Bronchial epithelial cell (primary cell): ENCODE data around the gene ZBTB11. TPM values are rescaled to one million over a fixed set of nuclear protein-coding genes. Genes with fewer than 3 reads are reported as not detected.
"Not testable (repeated sequence)": the region's sequence is repeated elsewhere in the genome, so short reads cannot be mapped to it uniquely, and the experiment has no call there.

Experiments used
- DNase-seq: peaks from one replicate; pipeline ENCODE4 v3.0.0-alpha.2; 2010; ENCODE audit warnings: low read depth
- FAIRE-seq: peaks from 2 replicates; lab custom pipeline; 2011; peaks lifted over from hg19 to GRCh38; lab: Jason Lieb, UNC
- H3K27me3 ChIP-seq: 2 replicates; pipeline ENCODE4 v1.5.1; 2011; ENCODE audit warnings: low read length; ENCODE audit not compliant: control insufficient read depth, insufficient read depth
- H3K36me3 ChIP-seq: 2 replicates; pipeline ENCODE4 v1.5.1; 2011; ENCODE audit warnings: low read length; ENCODE audit not compliant: control insufficient read depth, insufficient read depth
- H3K4me3 ChIP-seq: 2 replicates; pipeline ENCODE4 v1.5.1; 2011; ENCODE audit warnings: mild to moderate bottlenecking, low read depth, low read length, control low read depth
- CTCF ChIP-seq: IDR thresholded peaks from 2 replicates; pipeline ENCODE4 v1.5.1; 2011; ENCODE audit warnings: mild to moderate bottlenecking, moderate library complexity, low read length, control low read depth, inconsistent platforms; ENCODE audit not compliant: insufficient read depth, severe bottlenecking
- total RNA-seq: library from RNA; depleted of rRNA; stranded (reverse); fragments of >200 nt; gene quantifications from 2 replicates; pipeline ENCODE4 v1.2.1, GENCODE V29; 2014

Gene ZBTB11
- total RNA-seq, 1 donor from 2014 or later = 34.2 TPM

DNA sequence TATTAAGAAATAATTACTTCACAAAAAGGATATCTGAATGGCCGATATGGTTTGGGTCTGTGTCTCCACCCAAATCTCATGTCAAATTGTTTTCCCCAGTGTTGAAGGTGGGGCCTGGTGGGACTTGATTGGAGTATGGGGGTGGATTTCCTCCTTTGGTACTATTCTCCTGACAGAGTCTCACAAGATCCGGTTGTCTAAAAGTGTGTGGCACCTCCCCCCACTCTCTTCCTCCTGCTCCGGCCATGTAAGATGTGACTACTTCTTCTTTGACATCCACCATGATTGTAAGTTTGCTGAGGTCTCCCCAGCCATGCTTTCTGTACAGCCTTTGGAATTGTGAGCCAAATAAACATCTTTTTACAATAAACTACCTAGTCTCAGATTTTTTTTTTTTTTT is 34.5 kb downstream of the ZBTB11 start:
- Histone ChIP-seq H3K36me3 (no peaks in the 10 kb centered on the region), H3K27me3 (no peaks in the 10 kb centered on the region), H3K4me3 (no peak overlapping the region)
- TF ChIP-seq CTCF = no peak
- DNase-seq (no peak), FAIRE-seq (no peak)

- not testable (repeated sequence) for DNase-seq, H3K27me3 ChIP-seq, FAIRE-seq, H3K4me3 ChIP-seq, H3K36me3 ChIP-seq
These were observed 35.4 kb downstream of the ZBTB11 start for GRCh38 chr3:101641397-101642115.

DNA sequence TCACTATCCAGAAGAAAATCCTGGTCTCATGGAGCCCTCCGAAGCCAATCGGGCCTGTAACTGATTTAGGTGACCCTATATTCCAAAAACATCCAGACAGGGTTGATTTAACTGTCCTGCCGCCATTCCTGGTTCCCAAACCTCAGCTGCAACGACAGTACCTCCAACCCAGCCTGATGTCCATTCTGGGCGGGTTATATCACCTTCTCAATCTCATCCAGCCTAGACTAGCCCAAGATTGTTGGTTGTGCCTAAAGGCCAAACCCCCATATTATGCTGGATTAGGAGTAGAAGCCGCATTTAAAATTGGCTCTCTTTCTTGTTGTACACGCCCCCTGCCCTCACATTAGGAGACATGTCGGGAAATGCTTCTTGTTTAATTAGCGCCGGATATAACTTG is 36.7 kb downstream of the ZBTB11 start:
- Histone ChIP-seq H3K27me3 (no peaks in the 10 kb centered on the region), H3K4me3 (no peak overlapping the region), H3K36me3 (no peaks in the 10 kb centered on the region)
- no peak for TF ChIP-seq CTCF
- DNase-seq = no peak
- FAIRE-seq = no peak

- Histone ChIP-seq H3K27me3 (no peaks in the 10 kb centered on the region), H3K4me3 (no peak overlapping the region), H3K36me3 (no peaks in the 10 kb centered on the region)
- FAIRE-seq = no peak
- no peak for TF ChIP-seq CTCF
- no peak for DNase-seq
These were observed 37.5 kb downstream of the ZBTB11 start for GRCh38 chr3:101639280-101639963.

DNA sequence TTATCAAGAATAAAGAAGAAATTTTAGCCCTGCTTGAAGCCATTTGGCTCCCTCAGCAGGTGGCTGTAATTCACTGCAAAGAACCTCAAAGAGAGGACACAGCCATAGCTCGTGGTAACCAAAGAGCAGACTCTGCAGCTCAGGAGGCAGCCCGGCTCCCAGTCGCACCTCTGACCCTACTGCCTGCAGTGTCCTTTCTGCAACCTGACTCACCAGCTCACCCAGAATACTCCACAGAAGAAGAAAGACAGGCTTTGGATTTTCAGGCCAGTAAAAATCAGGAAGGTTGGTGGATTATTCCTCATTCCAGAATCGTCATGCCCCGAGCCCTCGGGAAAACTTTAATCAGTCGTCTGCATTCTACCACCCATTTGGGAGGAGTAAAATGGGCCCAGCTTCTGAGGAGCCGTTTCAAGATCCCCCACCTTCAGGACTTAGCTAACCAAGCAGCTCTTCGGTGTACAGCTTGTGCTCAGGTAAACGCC is 38.6 kb downstream of the ZBTB11 start:
- no peak for TF ChIP-seq CTCF
- DNase-seq = no peak
- FAIRE-seq = no peak
- Histone ChIP-seq H3K27me3 (no peaks in the 10 kb centered on the region), H3K4me3 (no peak overlapping the region), H3K36me3 (no peaks in the 10 kb centered on the region)

- H3K36me3 ChIP-seq = no peaks in the 10 kb centered on the region
- no peak for FAIRE-seq
- H3K4me3 ChIP-seq = no peak overlapping the region
- DNase-seq = no peak
- H3K27me3 ChIP-seq = no peaks in the 10 kb centered on the region
- TF ChIP-seq CTCF = no peak
These were observed 39.5 kb downstream of the ZBTB11 start for GRCh38 chr3:101637451-101637850.
